Measurements from ENCODE around the gene HDAC3. TPM values are rescaled to one million over a fixed set of nuclear protein-coding genes. Genes with fewer than 3 reads are reported as not detected.

The HDAC3 gene
- polyA plus RNA-seq, 1 of the 3 experiments (the other 2 are of a cell fraction), result 104 TPM

DNA sequence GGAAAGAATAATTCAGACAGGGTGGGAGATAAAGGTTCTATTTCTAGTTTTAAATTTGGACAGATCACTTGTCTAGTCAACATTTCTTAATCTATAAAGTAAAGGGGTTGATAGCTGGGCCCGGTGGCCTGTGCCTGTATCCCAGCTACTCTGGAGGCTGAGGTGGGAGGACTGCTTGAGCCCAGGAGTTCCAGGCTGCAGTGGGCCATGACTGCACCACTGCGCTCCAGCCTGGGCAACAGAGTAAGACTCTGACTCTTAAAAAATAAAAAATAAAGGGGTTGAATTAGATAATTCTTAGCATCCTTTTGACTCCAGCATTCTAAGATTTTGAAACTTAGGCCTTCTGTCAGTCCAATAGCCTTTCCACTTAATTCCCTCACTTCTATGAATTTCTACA, 28.6 kb downstream of the HDAC3 start:
- H3K9me3 ChIP-seq, result no peaks in the 10 kb centered on the region
- no peak overlapping the region for H3K27ac ChIP-seq (ENCODE audit: low read depth in 2 of 2, low read length in 1 of 2)
- WGBS (ENCODE audit: low lambda C conversion rate), result 64% methylated on average over 2 of the region's 2 CpGs
- DNase-seq, result no peak
- H3F3A ChIP-seq (replicated peaks; ENCODE audit: insufficient read depth), result peaks cover 6% of the 10 kb centered on the region
- POLR2A ChIA-PET, result no interaction called here
- TF ChIP-seq EZH2phosphoT487 (IDR thresholded peaks at IDR 0.05; ENCODE audit: borderline replicate concordance, low read depth) (no peak), MAX (IDR thresholded peaks at IDR 0.05; ENCODE audit: low read depth) (no peak), PBX3 (IDR thresholded peaks at IDR 0.05) (no peak), CHD2 (IDR thresholded peaks at IDR 0.05; ENCODE audit: low read length, partially characterized antibody) (no peak), SMC3 (IDR thresholded peaks at IDR 0.05; ENCODE audit: low read depth, low read length) (no peak), RFX5 (IDR thresholded peaks at IDR 0.05; ENCODE audit: low read length) (no peak), RCOR1 (IDR thresholded peaks at IDR 0.05; ENCODE audit: low read length) (no peak), YY1 (IDR thresholded peaks at IDR 0.05; ENCODE audit: low read depth) (no peak), ZBTB33 (IDR thresholded peaks at IDR 0.05; ENCODE audit: borderline replicate concordance, low read depth) (no peak), GATA2 (CRISPR knock-in tag; IDR thresholded peaks at IDR 0.05) (no peak), USF2 (IDR thresholded peaks at IDR 0.05; ENCODE audit: borderline replicate concordance, low read depth, low read length) (no peak), NFIC (IDR thresholded peaks at IDR 0.05; ENCODE audit: borderline replicate concordance) (no peak), RAD21 (IDR thresholded peaks at IDR 0.05; ENCODE audit: low read length) (no peak)
- TF ChIP-seq, protein P1, sequence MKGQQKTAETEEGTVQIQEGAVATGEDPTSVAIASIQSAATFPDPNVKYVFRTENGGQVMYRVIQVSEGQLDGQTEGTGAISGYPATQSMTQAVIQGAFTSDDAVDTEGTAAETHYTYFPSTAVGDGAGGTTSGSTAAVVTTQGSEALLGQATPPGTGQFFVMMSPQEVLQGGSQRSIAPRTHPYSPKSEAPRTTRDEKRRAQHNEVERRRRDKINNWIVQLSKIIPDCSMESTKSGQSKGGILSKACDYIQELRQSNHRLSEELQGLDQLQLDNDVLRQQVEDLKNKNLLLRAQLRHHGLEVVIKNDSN (IDR thresholded peaks at IDR 0.05; ENCODE audit: borderline replicate concordance, low read depth), result no peak
- H3K4me3 ChIP-seq (ENCODE audit: low read depth in 2 of 2, low read length in 1 of 2), result no peak overlapping the region
- H3K4me2 ChIP-seq, result no peak overlapping the region
- no peaks in the 10 kb centered on the region for H3K27me3 ChIP-seq (ENCODE audit: insufficient read depth)
- H4K20me1 ChIP-seq (ENCODE audit: insufficient read depth), result no peaks in the 10 kb centered on the region
- CTCF ChIA-PET, result interaction anchor here (1.2 to 4.2 kb wide), 4 partner anchors 11 to 16 kb away, joined by 5 to 32 read pairs (median 10); partner anchors contain the start of gene DIAPH1
- no peaks in the 10 kb centered on the region for H3K9me2 ChIP-seq
- no peak overlapping the region for H3K9ac ChIP-seq
- peaks cover 0 to 8% of the 10 kb centered on the region in 2 experiments; a peak in 2 of 4 replicates for H3K4me1 ChIP-seq (ENCODE audit: control insufficient read depth in 1 of 2, insufficient read depth in 2 of 2, low read depth in 1 of 2, low read length in 1 of 2)
- peaks cover 4% of the 10 kb centered on the region in 2 experiments for H3K36me3 ChIP-seq (replicated peaks in 1 of 2; ENCODE audit: control insufficient read depth in 1 of 2, insufficient read depth in 2 of 2, low read length in 1 of 2)
- peaks cover 94% of the 10 kb centered on the region for H3K79me2 ChIP-seq (ENCODE audit: insufficient read depth)
- H2AFZ ChIP-seq (ENCODE audit: low read depth), result no peak overlapping the region
